IgD-negative memory B cell (primary cell): ENCODE measurements around the gene SCLY. TPM values are rescaled to one million over a fixed set of nuclear protein-coding genes. Genes with fewer than 3 reads are reported as not detected.
A peak's percentile ranks its signal among the peaks of the same experiment; 100 is the strongest.

Source experiments
- H3K27ac Mint-ChIP-seq, 3 donors: one replicate each; pipeline ENCODE4 v1.8.0; 2020 to 2022; ENCODE audit warnings: mild to moderate bottlenecking in 3 of 3, mixed read lengths in 3 of 3, moderate library complexity in 1 of 3
- H3K27me3 Mint-ChIP-seq: one replicate; pipeline ENCODE4 v1.8.0; 2021; ENCODE audit warnings: mixed read lengths
- H3K36me3 Mint-ChIP-seq: one replicate; pipeline ENCODE4 v1.8.0; 2020; ENCODE audit warnings: mild to moderate bottlenecking, mixed read lengths
- H3K4me1 Mint-ChIP-seq, 3 donors: one replicate each; pipeline ENCODE4 v1.8.0; 2020 to 2022; ENCODE audit warnings: mixed read lengths in 3 of 3, mild to moderate bottlenecking in 1 of 3
- H3K4me3 Mint-ChIP-seq, 4 donors: one replicate each; pipeline ENCODE4 v1.8.0; 2020 to 2022; ENCODE audit warnings: mild to moderate bottlenecking in 4 of 4, mixed read lengths in 4 of 4, moderate library complexity in 3 of 4
- H3K9me3 Mint-ChIP-seq, 3 donors: one replicate each; pipeline ENCODE4 v1.8.0; 2020 to 2021; ENCODE audit warnings: mixed read lengths in 3 of 3, mild to moderate bottlenecking in 1 of 3
- polyA plus RNA-seq: library from polyadenylated mRNA; unstranded; fragments of 300-500 nt; fragmentation: Illumina TruSeq; gene quantifications from one replicate; pipeline ENCODE4 v1.2.3, GENCODE V29; 2021

SCLY gene
- polyA plus RNA-seq, 1 donor from 2014 or later, result 18.5 TPM

- Mint-ChIP-seq H3K36me3 (no peaks in the 10 kb centered on the region), H3K4me1 (peaks cover 11 to 15% (median 12%) of the 10 kb centered on the region in 3 donors), H3K27me3 (no peaks in the 10 kb centered on the region), H3K9me3 (no peaks in the 10 kb centered on the region), H3K4me3 (no peak overlapping the region), H3K27ac (no peak overlapping the region)
Measured at GRCh38 chr2:238101891-238102841, 41.4 kb downstream of the SCLY start.

GRCh38 chr2:238102865-238103264 is 42.1 kb downstream of the SCLY start:
- peak overlapping the region in 1 of 3 donors; percentile 84 for H3K27ac Mint-ChIP-seq

GRCh38 chr2:238103465-238104225 is 42.8 kb downstream of the SCLY start:
- no peaks in the 10 kb centered on the region for H3K9me3 Mint-ChIP-seq
- H3K27me3 Mint-ChIP-seq, result peaks cover 2% of the 10 kb centered on the region
- peak overlapping the region in 1 of 3 donors; percentile 84 for H3K27ac Mint-ChIP-seq
- peak overlapping the region in 1 of 4 donors; percentile 45 for H3K4me3 Mint-ChIP-seq
- H3K36me3 Mint-ChIP-seq, result no peaks in the 10 kb centered on the region
- H3K4me1 Mint-ChIP-seq, result peaks cover 14 to 24% (median 20%) of the 10 kb centered on the region in 3 donors

More at GRCh38 chr2:238102865-238103264, 42.1 kb downstream of the SCLY start:
- Mint-ChIP-seq H3K36me3 (no peaks in the 10 kb centered on the region), H3K9me3 (no peaks in the 10 kb centered on the region), H3K4me1 (peaks cover 14 to 19% (median 18%) of the 10 kb centered on the region in 3 donors), H3K4me3 (no peak overlapping the region), H3K27me3 (no peaks in the 10 kb centered on the region)

GRCh38 chr2:238104226-238104690 is 43.5 kb downstream of the SCLY start:
- H3K9me3 Mint-ChIP-seq, result no peaks in the 10 kb centered on the region
- peaks cover 2% of the 10 kb centered on the region for H3K27me3 Mint-ChIP-seq
- H3K4me3 Mint-ChIP-seq, result no peak overlapping the region
- H3K36me3 Mint-ChIP-seq, result no peaks in the 10 kb centered on the region
- no peak overlapping the region for H3K27ac Mint-ChIP-seq
- H3K4me1 Mint-ChIP-seq, result peaks cover 14 to 24% (median 20%) of the 10 kb centered on the region in 3 donors

GRCh38 chr2:238104691-238105371 is 44.0 kb downstream of the SCLY start:
- H3K36me3 Mint-ChIP-seq, result no peaks in the 10 kb centered on the region
- H3K4me3 Mint-ChIP-seq, result peak overlapping the region in 2 of 4 donors; percentile 37 to 46
- H3K4me1 Mint-ChIP-seq, result peaks cover 16 to 22% (median 18%) of the 10 kb centered on the region in 3 donors
- no peak overlapping the region for H3K27ac Mint-ChIP-seq
- H3K9me3 Mint-ChIP-seq, result no peaks in the 10 kb centered on the region
- H3K27me3 Mint-ChIP-seq, result peaks cover 2% of the 10 kb centered on the region

- H3K27me3 Mint-ChIP-seq, result peaks cover 2% of the 10 kb centered on the region
- H3K27ac Mint-ChIP-seq, result no peak overlapping the region
- H3K36me3 Mint-ChIP-seq, result no peaks in the 10 kb centered on the region
- peak overlapping the region in 1 of 4 donors; percentile 37 for H3K4me3 Mint-ChIP-seq
- H3K4me1 Mint-ChIP-seq, result peaks cover 16 to 22% (median 18%) of the 10 kb centered on the region in 3 donors
- H3K9me3 Mint-ChIP-seq, result no peaks in the 10 kb centered on the region
Measured at GRCh38 chr2:238105506-238106338, 44.9 kb downstream of the SCLY start.

GRCh38 chr2:238106339-238106697 is 45.5 kb downstream of the SCLY start:
- Mint-ChIP-seq H3K27ac (no peak overlapping the region), H3K27me3 (peaks cover 2% of the 10 kb centered on the region), H3K4me3 (no peak overlapping the region), H3K4me1 (peaks cover 16 to 22% (median 20%) of the 10 kb centered on the region in 3 donors), H3K9me3 (peaks cover 0 to 2% (median 2%) of the 10 kb centered on the region in 3 donors), H3K36me3 (no peaks in the 10 kb centered on the region)

GRCh38 chr2:238106698-238107524 is 46.1 kb downstream of the SCLY start:
- Mint-ChIP-seq H3K9me3 (peaks cover 0 to 2% (median 2%) of the 10 kb centered on the region in 3 donors), H3K27me3 (peaks cover 2% of the 10 kb centered on the region), H3K4me1 (peaks cover 16 to 23% (median 22%) of the 10 kb centered on the region in 3 donors), H3K4me3 (peak overlapping the region; percentile 74 to 95 (median 88)), H3K36me3 (no peaks in the 10 kb centered on the region), H3K27ac (peak overlapping the region; percentile 83 to 94 (median 93))

GRCh38 chr2:238107525-238108422 is 47.0 kb downstream of the SCLY start:
- Mint-ChIP-seq H3K4me3 (peak overlapping the region; percentile 74 to 95 (median 88)), H3K27ac (peak overlapping the region; percentile 83 to 94 (median 93)), H3K27me3 (peaks cover 2% of the 10 kb centered on the region), H3K4me1 (peaks cover 16 to 23% (median 22%) of the 10 kb centered on the region in 3 donors), H3K9me3 (peaks cover 2 to 5% (median 2%) of the 10 kb centered on the region in 3 donors), H3K36me3 (no peaks in the 10 kb centered on the region)

- H3K27me3 Mint-ChIP-seq, result peaks cover 2% of the 10 kb centered on the region
- peaks cover 16 to 23% (median 22%) of the 10 kb centered on the region in 3 donors for H3K4me1 Mint-ChIP-seq
- peak overlapping the region; percentile 74 to 89 (median 86) for H3K4me3 Mint-ChIP-seq
- peaks cover 4% of the 10 kb centered on the region for H3K36me3 Mint-ChIP-seq
- peak overlapping the region; percentile 83 to 94 (median 93) for H3K27ac Mint-ChIP-seq
- peaks cover 2 to 8% (median 7%) of the 10 kb centered on the region in 3 donors for H3K9me3 Mint-ChIP-seq
Measured at GRCh38 chr2:238108423-238109183, 47.8 kb downstream of the SCLY start.

GRCh38 chr2:238113611-238114010 is 52.8 kb downstream of the SCLY start:
- H3K9me3 Mint-ChIP-seq, result peaks cover 2 to 9% (median 8%) of the 10 kb centered on the region in 3 donors
- H3K27ac Mint-ChIP-seq, result no peak overlapping the region
- peaks cover 7% of the 10 kb centered on the region for H3K27me3 Mint-ChIP-seq
- peaks cover 9 to 13% (median 12%) of the 10 kb centered on the region in 3 donors for H3K4me1 Mint-ChIP-seq
- peaks cover 6% of the 10 kb centered on the region for H3K36me3 Mint-ChIP-seq
- no peak overlapping the region for H3K4me3 Mint-ChIP-seq
